WTC11 (cell line): Measurements from ENCODE around the gene CAGE1.

ENCODE experiments used
- ETV6 ChIP-seq: sonication (generic); formaldehyde crosslinking; IDR thresholded peaks from 2 replicates; pipeline ENCODE4 v1.8.1; 2022; ENCODE audit warnings: mild to moderate bottlenecking, missing genetic modification reagents
- GTF2I ChIP-seq: fragments of 250-450 bp; sonication (Bioruptor Pico); conservative IDR thresholded peaks from 2 replicates; pipeline ENCODE4 v1.4.0; 2021; ENCODE audit warnings: mild to moderate bottlenecking
- IRF2 ChIP-seq: sonication (generic); formaldehyde crosslinking; IDR thresholded peaks from 2 replicates; pipeline ENCODE4 v1.8.0; 2022; ENCODE audit warnings: low read depth, missing genetic modification reagents, borderline replicate concordance
- NR2C2 ChIP-seq: sonication (generic); formaldehyde crosslinking; IDR thresholded peaks from 2 replicates; pipeline ENCODE4 v1.8.0; 2022; ENCODE audit warnings: mild to moderate bottlenecking, missing genetic modification reagents
- TF ChIP-seq, protein P1 (sequence below): sonication (generic); formaldehyde crosslinking; IDR thresholded peaks from 2 replicates; pipeline ENCODE4 v1.8.1; 2023; ENCODE audit warnings: mild to moderate bottlenecking, missing genetic modification reagents, moderate library complexity
- TF ChIP-seq, protein P2 (sequence below): fragments of 200-600 bp; IDR thresholded peaks from 2 replicates; pipeline ENCODE4 v1.8.0; 2022; ENCODE audit warnings: antibody characterized with exemption
- TF ChIP-seq, protein P3 (sequence below): sonication (generic); formaldehyde crosslinking; IDR thresholded peaks from 2 replicates; pipeline ENCODE4 v1.8.0; 2022; ENCODE audit warnings: mild to moderate bottlenecking, missing genetic modification reagents

DNA sequence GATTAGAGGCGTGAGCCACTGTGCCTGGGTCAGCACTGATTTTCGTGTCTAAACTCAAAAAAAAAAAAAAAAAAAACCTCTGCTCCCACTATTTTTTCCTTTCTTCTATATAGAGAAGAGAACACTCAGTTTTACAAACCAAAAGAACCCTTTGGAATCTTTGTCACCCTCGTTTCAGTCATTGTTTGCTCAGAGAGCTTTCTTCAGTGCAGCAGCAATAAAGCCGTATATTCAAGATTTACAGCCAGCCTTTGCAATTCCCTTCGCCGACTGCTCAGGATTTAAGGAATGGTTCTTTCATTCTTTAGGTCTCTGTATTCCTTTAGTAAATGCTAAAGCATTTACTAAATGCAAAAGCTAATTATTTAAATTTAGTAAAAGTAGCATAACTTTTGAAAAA, 20.2 kb upstream of the CAGE1 start:
- TF ChIP-seq, protein P1, sequence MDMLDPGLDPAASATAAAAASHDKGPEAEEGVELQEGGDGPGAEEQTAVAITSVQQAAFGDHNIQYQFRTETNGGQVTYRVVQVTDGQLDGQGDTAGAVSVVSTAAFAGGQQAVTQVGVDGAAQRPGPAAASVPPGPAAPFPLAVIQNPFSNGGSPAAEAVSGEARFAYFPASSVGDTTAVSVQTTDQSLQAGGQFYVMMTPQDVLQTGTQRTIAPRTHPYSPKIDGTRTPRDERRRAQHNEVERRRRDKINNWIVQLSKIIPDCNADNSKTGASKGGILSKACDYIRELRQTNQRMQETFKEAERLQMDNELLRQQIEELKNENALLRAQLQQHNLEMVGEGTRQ = no peak
- TF ChIP-seq NR2C2 (CRISPR knock-in tag) = no peak
- no peak for TF ChIP-seq ETV6 (CRISPR knock-in tag)
- TF ChIP-seq, protein P2, sequence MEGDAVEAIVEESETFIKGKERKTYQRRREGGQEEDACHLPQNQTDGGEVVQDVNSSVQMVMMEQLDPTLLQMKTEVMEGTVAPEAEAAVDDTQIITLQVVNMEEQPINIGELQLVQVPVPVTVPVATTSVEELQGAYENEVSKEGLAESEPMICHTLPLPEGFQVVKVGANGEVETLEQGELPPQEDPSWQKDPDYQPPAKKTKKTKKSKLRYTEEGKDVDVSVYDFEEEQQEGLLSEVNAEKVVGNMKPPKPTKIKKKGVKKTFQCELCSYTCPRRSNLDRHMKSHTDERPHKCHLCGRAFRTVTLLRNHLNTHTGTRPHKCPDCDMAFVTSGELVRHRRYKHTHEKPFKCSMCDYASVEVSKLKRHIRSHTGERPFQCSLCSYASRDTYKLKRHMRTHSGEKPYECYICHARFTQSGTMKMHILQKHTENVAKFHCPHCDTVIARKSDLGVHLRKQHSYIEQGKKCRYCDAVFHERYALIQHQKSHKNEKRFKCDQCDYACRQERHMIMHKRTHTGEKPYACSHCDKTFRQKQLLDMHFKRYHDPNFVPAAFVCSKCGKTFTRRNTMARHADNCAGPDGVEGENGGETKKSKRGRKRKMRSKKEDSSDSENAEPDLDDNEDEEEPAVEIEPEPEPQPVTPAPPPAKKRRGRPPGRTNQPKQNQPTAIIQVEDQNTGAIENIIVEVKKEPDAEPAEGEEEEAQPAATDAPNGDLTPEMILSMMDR = no peak
- TF ChIP-seq IRF2 (CRISPR knock-in tag) = no peak
- no peak for TF ChIP-seq GTF2I (CRISPR knock-in tag)
- TF ChIP-seq, protein P3, sequence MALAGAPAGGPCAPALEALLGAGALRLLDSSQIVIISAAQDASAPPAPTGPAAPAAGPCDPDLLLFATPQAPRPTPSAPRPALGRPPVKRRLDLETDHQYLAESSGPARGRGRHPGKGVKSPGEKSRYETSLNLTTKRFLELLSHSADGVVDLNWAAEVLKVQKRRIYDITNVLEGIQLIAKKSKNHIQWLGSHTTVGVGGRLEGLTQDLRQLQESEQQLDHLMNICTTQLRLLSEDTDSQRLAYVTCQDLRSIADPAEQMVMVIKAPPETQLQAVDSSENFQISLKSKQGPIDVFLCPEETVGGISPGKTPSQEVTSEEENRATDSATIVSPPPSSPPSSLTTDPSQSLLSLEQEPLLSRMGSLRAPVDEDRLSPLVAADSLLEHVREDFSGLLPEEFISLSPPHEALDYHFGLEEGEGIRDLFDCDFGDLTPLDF (CRISPR knock-in tag) = no peak
